Mononuclear cell (primary cell): ENCODE results near the gene SLC37A1. TPM values are rescaled to one million over a fixed set of nuclear protein-coding genes. Genes with fewer than 3 reads are reported as not detected.
"Not testable (repeated sequence)": the region's sequence is repeated elsewhere in the genome, so short reads cannot be mapped to it uniquely, and the experiment has no call there.

Experiments used
- H3K27me3 ChIP-seq: 2 replicates; pipeline ENCODE4 v1.6.0; 2011; ENCODE audit warnings: low read length, control low read depth; ENCODE audit not compliant: insufficient read depth
- H3K4me1 ChIP-seq: 2 replicates; pipeline ENCODE4 v1.5.1; 2011; ENCODE audit warnings: mild to moderate bottlenecking, low read length, control low read depth; ENCODE audit not compliant: insufficient read depth
- H3K4me3 ChIP-seq: 2 replicates; pipeline ENCODE4 v1.5.1; 2011; ENCODE audit warnings: mild to moderate bottlenecking, low read length, moderate library complexity
- H3K9me3 ChIP-seq: 2 replicates; pipeline ENCODE4 v1.5.1; 2011; ENCODE audit warnings: low read depth, mild to moderate bottlenecking, control low read depth, low read length
- total RNA-seq: library from RNA; depleted of rRNA; stranded (reverse); fragments of >200 nt; gene quantifications from one replicate; pipeline ENCODE4 v1.2.3, GENCODE V29; 2012

SLC37A1 gene
- total RNA-seq, 1 donor: 19.4 TPM

- Histone ChIP-seq H3K9me3 (no peaks in the 10 kb centered on the region), H3K4me1 (peaks cover 16% of the 10 kb centered on the region), H3K4me3 (no peak overlapping the region), H3K27me3 (no peaks in the 10 kb centered on the region)
Observed at GRCh38 chr21:42614811-42615351, 101.2 kb downstream of the SLC37A1 start.

DNA sequence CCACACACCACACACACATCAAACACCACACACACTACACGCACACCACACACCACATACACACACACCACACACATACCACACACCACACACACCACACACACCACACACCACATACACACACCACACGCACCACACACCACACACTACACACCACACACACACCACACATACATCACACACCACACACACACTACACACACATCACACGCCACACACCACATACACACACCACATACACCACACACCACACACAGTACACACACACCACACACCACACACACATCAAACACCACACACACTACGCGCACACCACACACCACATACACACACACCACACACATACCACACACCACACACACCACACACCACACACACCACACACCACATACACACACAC lies 101.7 kb downstream of the SLC37A1 start:
- H3K4me1 ChIP-seq: peaks cover 16% of the 10 kb centered on the region
- not testable (repeated sequence) for H3K4me3 ChIP-seq, H3K9me3 ChIP-seq, H3K27me3 ChIP-seq

DNA sequence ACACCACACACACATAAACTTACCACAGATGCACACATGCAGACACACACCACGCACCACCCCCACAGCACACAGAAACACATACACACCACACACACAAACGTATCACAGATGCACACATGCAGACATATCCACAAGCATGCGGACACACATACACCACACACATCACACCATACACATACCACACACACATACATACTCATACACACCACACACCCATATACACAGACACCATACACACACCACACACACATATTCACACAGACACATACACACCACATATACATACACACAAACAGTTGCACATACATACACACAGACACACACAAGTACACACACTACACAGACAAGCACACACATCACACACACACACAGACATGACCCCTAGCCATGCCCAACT lies 102.3 kb downstream of the SLC37A1 start:
- no peaks in the 10 kb centered on the region for H3K9me3 ChIP-seq
- H3K4me3 ChIP-seq: no peak overlapping the region
- H3K4me1 ChIP-seq: peaks cover 16% of the 10 kb centered on the region
- H3K27me3 ChIP-seq: no peaks in the 10 kb centered on the region

DNA sequence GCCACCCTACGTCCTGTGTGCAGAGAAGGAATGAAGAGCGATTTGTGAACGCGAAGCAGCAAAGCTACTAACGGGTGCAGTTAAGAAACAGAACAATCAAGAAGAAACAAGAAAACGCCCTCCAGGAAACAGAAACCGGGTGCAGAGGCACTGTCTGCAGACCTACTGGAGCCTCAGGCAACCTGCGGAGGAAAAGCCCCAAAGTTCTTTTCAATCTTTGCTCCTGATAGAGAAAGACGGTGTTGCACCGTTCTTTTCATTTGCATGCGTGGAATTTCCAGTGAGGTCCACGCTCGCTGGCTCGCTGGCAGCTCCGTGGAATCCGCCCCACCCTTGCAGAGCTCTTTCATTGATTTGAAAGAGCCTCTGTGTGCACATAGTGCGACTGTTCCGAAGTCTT lies 102.8 kb downstream of the SLC37A1 start:
- H3K27me3 ChIP-seq: no peaks in the 10 kb centered on the region
- H3K4me1 ChIP-seq: peaks cover 16% of the 10 kb centered on the region
- H3K4me3 ChIP-seq: no peak overlapping the region
- no peaks in the 10 kb centered on the region for H3K9me3 ChIP-seq

DNA sequence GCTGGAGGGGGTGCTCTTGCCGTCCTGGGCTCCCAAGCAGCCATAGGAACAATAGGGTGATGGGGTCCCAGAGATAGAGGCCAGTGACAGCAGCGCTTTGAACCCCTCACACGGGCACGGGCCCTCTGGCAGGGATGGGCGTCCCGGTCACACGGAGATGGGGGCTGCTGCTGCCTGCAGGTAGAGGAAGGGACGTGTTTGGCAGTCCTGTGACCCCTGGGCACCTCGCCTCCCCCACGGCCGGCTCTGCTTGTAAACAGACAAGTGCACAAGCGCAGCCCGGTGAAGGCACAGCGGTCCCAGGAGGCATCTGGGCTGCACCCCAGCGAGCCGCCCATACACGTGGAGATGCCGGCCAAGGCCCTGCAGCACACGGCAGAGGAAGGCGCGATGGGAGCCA lies 103.3 kb downstream of the SLC37A1 start:
- H3K4me1 ChIP-seq: peaks cover 16% of the 10 kb centered on the region
- H3K4me3 ChIP-seq: no peak overlapping the region
- no peaks in the 10 kb centered on the region for H3K27me3 ChIP-seq
- H3K9me3 ChIP-seq: no peaks in the 10 kb centered on the region

DNA sequence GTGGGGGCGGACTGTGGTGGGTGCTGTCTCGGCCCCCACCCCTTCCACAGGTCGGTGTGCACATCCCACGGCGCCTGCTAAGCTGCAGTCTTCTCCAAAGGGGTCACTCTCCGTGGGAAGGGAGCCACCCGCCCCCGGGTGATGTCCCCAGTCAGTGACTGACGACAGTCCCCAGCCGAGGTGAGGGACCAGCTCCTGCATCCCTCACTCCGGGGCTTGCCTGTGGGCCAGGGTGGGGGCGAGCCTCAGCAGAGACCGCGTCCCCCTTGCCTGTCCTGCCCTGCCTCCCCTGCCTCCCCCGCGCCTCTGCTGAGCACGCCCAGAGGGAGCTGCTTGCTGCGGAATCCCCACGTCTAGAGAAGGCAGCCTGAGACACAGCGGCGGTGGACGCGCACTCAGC lies 103.8 kb downstream of the SLC37A1 start:
- H3K4me1 ChIP-seq: peaks cover 16% of the 10 kb centered on the region
- no peaks in the 10 kb centered on the region for H3K27me3 ChIP-seq
- H3K9me3 ChIP-seq: no peaks in the 10 kb centered on the region
- no peak overlapping the region for H3K4me3 ChIP-seq

DNA sequence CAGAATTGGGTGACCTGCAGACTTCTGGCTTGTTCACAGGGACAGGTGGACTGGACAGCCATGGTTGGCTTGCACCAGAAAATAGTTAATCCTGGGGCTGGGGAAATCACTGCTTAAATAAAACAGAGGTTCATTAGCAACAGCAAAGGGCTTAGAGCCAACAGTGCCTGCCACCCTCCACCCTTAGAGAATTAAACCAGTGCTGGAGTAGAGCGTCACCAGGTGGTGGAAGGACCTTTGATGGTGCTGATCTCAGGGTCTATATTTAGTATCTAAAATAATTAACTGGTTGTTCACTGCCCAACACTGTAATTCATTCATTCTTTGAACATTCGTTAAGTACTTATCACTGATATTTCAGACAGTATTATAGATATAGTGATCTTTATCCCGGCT lies 105.1 kb downstream of the SLC37A1 start:
- Histone ChIP-seq H3K9me3 (no peaks in the 10 kb centered on the region), H3K27me3 (no peaks in the 10 kb centered on the region), H3K4me3 (no peak overlapping the region), H3K4me1 (peaks cover 16% of the 10 kb centered on the region)

DNA sequence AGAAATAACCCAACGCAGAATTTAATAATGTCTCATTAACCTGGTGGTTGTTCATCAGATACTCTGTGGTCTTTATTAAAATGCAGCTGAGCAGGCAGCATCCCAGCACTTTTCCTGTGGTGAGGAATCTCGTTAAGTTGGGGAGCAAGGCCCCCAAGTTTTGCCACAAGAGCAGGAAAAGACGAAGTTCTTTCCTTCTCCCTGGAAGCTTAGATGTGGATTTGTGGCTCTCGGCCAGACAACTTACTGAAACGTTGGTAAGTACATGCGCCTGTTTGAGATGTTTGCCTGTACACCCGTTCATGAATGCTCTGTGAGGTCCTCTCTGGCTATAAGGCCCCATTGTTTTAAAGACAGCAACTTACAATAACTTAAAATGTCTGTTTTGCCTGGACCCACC lies 105.5 kb downstream of the SLC37A1 start:
- Histone ChIP-seq H3K4me1 (peaks cover 16% of the 10 kb centered on the region), H3K4me3 (no peak overlapping the region), H3K27me3 (no peaks in the 10 kb centered on the region), H3K9me3 (no peaks in the 10 kb centered on the region)

DNA sequence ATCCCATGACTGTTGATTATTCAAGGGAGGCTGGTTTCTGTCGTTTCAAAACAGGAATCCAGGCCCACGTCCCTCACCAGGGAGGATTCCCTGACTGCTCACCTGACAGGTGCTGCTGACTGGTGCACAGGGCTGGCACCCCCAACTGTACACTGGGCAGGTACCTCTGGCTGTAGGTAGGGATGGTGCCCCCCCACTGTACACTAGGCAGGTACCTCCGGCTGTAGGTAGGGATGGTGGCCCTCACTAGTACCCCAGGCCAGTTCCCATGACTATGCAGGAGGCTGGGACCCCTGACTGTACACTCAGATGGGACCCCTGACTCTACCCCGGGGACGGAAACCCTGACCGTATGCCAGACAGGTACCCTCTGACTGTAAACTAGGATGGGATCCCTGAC lies 106.2 kb downstream of the SLC37A1 start:
- H3K4me3 ChIP-seq: no peak overlapping the region
- H3K9me3 ChIP-seq: no peaks in the 10 kb centered on the region
- H3K4me1 ChIP-seq: peaks cover 13% of the 10 kb centered on the region
- H3K27me3 ChIP-seq: no peaks in the 10 kb centered on the region

- Histone ChIP-seq H3K4me1 (peaks cover 9% of the 10 kb centered on the region), H3K27me3 (no peaks in the 10 kb centered on the region), H3K9me3 (no peaks in the 10 kb centered on the region), H3K4me3 (no peak overlapping the region)
Observed at GRCh38 chr21:42621166-42621818, 107.6 kb downstream of the SLC37A1 start.

DNA sequence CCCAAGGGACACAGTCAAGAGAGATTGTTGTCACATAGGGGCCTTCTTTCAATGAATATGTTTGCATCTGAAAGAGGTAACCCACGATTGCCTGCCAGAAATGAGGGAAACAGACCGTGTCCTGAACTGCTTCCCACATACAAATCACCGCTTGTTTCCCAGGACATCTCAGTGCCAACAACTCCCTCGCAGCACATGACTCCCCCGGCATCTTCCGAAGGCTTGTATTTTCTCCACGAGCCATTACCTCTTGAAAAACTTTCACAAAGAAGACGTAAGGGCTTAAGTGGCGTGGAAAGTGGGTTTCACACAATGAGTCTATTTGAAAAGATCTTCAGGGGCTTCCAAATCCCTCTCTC lies 108.1 kb downstream of the SLC37A1 start:
- no peaks in the 10 kb centered on the region for H3K9me3 ChIP-seq
- H3K4me3 ChIP-seq: no peak overlapping the region

GRCh38 chr21:42622284-42622683 lies 108.6 kb downstream of the SLC37A1 start:
- no peaks in the 10 kb centered on the region for H3K4me1 ChIP-seq
- no peak overlapping the region for H3K4me3 ChIP-seq
- no peaks in the 10 kb centered on the region for H3K27me3 ChIP-seq
- no peaks in the 10 kb centered on the region for H3K9me3 ChIP-seq

More for the DNA sequence above, 108.1 kb downstream of the SLC37A1 start:
- H3K4me1 ChIP-seq: peaks cover 4% of the 10 kb centered on the region
- no peaks in the 10 kb centered on the region for H3K27me3 ChIP-seq

GRCh38 chr21:42623694-42624093 lies 110.0 kb downstream of the SLC37A1 start:
- no peak overlapping the region for H3K4me3 ChIP-seq
- H3K27me3 ChIP-seq: no peaks in the 10 kb centered on the region

GRCh38 chr21:42624095-42624790 lies 110.6 kb downstream of the SLC37A1 start:
- Histone ChIP-seq H3K9me3 (no peaks in the 10 kb centered on the region), H3K27me3 (no peaks in the 10 kb centered on the region), H3K4me1 (no peaks in the 10 kb centered on the region), H3K4me3 (no peak overlapping the region)

More at GRCh38 chr21:42623694-42624093, 110.0 kb downstream of the SLC37A1 start:
- Histone ChIP-seq H3K4me1 (no peaks in the 10 kb centered on the region), H3K9me3 (no peaks in the 10 kb centered on the region)

- no peaks in the 10 kb centered on the region for H3K4me1 ChIP-seq
- no peak overlapping the region for H3K4me3 ChIP-seq
- H3K9me3 ChIP-seq: no peaks in the 10 kb centered on the region
- H3K27me3 ChIP-seq: no peaks in the 10 kb centered on the region
Observed at GRCh38 chr21:42624936-42625335, 111.3 kb downstream of the SLC37A1 start.

GRCh38 chr21:42626171-42626570 lies 112.5 kb downstream of the SLC37A1 start:
- Histone ChIP-seq H3K9me3 (no peaks in the 10 kb centered on the region), H3K4me1 (no peaks in the 10 kb centered on the region), H3K27me3 (no peaks in the 10 kb centered on the region), H3K4me3 (no peak overlapping the region)
